ENCODE measurements around the gene SV2C.
"Not testable (repeated sequence)": the region's sequence is repeated elsewhere in the genome, so short reads cannot be mapped to it uniquely, and the experiment has no call there.

Gene SV2C

DNA sequence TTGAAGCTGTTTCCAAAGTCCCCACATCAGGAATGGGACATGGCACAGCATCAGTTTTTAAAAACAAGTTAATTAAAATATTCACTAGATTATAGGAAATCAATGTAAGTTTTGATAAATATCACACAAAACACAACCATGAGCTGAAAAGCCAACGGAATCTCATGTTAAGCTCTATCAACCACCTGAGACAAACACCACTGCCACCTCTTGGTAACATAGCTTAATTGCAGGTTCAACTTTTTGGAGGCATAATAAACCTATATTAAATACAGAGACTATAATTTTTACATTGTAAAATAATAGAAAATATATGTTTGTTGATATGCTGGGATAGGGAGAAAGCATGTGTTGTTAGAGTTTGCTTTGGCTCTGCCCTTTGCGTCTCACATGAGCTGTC lies 126.1 kb downstream of the SV2C start:
- DNase-seq = no peak

DNA sequence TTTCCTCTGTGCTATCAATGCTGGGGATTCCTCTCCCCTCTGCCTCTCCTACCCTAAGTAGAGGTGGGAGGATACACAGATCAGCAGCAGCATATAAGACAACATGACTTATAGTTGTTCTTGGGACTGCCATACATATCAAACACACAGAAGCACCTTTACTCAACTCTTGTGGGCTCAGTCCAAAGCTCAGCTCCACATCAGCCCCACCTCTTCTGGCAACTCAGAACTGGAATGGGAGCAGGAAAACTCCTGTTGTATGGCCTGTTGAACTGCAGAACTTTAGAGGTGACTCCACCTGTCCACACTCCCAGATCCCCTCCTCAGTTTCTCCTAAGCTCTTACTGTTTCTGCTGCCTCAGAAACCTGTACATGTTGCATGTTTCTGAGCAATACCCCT lies 127.8 kb downstream of the SV2C start:
- DNase-seq = no peak

DNA sequence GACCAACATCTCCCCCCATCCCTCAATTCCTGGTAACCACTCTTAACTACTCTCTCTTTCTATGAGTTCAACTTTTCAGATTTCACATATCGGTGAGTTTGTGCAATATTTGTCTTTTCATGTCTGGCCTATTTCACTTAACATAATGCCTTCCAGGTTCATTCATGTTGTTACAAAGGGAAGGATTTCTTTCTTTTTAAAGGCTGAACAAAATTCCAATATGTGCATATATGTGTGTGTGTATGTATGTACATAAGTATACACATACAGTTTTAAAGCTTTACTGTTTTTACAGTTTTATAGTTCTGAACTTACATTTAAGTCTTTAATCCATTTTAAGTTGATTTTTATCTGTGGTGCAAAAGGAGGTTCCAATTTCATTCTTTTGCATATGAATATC lies 130.7 kb downstream of the SV2C start:
- DNase-seq = no peak

DNA sequence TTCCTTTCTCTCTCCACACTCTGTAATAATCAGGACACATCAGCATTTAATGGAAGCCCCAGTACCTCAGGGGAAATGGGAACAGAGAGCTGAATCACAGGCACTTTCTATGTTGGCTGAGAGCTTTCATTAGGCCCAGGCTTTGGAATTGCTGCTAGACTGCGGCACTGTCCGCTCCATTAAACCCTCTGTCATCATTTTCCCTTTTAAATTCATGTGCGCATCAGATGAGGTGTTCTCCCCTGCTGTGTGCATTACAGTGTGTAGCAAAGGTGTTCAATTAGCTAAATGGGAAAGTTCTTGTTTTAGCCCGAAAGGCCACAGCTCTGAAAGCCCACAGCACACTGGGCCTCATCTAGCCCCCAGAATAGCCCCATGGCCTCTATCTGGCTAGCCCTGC lies 133.6 kb downstream of the SV2C start:
- no peak for DNase-seq

DNA sequence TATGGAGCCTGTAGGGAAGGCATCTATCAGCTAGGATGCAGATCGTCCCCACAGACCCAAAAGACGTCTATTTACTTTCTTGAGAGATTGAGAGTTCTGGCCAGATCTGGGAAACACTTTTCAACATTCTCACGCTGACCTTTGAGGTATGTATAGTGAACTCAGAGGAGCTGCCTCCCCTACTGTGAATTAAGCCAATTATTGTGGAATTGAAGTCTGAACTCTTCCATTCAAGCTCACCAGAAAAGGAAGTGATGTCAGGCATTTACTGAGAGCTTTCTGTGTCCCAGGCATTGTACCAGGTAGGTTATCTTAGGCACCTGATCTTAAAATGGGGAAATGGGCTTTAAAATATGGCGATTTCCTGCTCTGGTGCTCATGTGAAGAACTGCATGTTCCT lies 136.5 kb downstream of the SV2C start:
- DNase-seq = no peak

DNA sequence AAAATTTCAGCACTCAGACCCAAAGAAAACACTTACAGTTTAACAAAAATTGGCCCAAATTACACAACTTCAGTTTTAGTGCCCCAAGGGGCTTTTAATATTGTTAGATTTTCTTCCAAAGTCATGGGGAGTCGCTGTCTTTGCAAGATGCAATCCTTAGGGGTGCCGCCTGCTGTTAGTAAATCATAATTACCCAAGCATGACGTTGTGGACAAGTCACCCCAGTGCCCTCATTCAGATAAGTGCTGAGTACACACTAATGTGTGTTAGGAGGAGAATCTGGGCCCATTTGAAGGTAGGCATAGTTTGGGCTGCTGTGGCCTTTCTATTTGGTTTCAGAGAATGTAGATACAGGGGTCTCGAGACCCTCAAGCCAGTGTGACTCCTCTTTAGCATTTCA lies 138.1 kb downstream of the SV2C start:
- DNase-seq = no peak

DNA sequence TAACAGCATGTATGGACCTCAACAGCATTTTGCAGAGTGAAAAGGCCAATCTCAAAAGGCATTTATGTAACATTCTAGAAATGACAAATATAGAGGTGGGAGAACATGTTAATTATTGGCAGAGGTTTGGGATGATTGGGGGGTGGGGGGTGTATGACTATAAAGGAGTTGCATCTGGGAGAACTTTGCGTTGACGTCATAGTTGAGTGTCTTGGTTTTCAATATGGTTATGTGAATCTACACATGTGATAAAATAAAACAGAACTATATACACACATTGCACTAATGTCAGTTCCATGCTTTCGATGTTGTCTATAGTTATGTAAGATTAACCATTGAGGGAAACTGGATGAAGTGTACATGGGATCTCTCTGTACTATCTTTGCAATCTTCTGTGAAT lies 139.1 kb downstream of the SV2C start:
- DNase-seq = no peak

DNA sequence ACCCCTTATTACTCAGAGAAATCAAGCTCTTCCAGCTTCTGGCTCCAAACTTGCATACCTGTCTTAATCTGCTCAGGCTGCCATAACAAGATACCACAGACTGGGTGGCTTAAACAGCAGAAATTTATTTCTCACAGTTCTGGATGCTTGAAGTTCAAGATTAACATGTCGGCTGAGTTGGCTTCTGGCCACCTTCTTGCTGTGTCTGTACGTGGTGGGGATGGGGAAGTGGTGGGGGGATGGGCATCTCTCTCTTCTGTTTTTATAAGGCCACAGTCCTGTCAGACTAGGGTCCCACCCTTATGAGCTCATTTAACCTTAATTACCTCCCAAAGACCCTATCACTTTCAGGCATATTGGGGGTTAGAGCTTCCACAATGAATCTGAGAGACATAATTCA lies 140.5 kb downstream of the SV2C start:
- DNase-seq = no peak

DNA sequence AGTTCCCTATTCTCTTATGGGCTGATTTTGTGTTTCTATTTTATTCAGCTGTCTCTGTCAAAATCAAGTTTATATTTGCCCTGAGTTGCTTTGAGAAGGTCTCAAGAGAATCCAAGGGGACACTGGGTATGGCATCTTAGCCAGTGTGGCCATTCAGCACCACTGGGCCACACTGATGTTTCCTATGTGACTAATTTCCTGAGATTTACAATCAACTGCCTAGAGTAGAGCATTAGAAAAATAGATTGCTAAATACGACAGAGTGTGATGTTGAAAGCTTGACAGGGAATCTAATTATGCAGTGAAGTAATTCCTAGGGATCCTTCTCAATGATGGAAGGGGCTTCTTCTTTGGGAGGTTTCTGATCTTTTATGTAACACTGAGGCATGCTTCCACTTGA lies 141.7 kb downstream of the SV2C start:
- no peak for DNase-seq

DNA sequence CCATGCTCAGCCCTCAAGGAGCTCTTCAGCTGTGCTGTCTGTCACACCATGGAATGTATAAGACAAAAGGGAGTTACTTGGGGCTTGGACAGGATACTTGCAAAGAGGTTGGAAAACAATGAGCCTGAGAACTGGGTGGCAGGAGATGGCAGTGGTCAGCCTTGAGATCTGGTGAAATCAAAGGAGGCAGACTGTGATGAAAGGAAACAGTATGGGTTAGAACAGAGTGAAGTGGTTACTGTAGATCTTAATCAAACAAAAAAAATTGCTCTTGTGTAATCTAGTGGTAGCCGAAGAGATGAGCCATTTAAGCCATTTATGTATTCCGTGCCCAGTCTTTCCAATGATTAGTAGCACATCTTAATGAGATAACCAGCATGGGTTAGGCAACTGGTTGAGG lies 142.2 kb downstream of the SV2C start:
- no peak for DNase-seq

DNA sequence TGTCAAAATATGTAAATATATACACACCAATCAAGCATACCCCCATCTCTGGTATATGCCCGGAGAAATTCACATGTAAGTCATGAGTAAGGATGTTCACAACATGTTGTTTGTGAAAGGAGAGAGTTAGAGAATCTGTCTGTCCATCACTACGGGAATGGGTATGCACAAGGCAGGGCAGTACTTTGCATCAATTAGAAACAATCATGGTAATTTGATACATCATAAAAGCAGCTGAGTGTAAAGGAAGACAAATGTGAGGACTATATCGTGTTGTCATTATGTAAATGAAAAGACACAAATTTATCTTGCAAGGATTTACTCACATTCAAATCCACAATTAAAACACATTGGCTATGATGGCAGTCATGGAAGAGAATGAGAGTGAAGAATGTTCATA lies 146.7 kb downstream of the SV2C start:
- no peak for DNase-seq

DNA sequence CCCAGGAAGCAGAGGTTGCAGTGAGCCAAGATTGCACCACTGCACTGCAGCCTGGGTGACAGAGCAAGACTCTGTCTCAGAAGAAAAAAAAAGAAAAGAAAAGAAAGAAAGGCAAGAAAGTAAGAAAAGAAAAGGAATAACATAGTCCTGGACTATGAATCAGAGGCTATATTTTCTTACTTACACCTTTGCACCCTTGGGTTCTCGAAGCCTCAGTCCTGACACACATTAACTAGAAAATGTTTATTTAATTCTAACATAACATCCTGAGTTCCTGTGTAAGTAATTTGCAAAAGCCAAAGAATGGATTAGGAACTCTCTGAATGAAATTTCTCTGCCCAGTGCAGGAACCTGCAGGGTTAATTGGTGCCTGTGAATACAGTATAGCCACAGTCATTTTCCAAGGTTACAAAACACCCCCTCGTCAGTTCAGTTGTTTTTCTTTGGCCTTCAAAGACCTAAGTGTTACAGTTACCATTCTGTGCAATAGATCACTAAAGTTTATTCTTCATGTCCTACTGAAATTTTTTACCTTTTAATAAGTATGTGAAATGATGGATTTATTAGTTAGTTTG lies 147.6 kb downstream of the SV2C start:
- DNase-seq = no peak

DNA sequence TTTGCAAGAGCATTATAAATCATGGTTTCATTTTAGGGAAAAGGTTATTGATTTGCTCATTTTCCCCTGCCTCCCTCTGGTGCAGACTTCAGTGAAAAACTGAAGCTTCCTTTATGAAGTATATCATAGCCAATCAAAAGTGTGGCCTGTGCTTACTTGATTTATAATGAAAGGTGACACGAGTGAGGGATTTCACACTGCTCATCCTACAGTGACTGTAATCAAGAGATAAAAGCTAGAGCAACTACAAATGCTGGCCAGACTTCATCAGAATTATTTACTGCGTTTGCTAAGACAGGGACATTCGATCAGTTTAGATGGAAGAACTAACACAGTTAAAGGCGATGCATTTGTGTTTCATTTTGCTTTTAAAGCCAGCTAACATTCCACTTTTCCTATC lies 151.5 kb downstream of the SV2C start:
- no peak for DNase-seq

DNA sequence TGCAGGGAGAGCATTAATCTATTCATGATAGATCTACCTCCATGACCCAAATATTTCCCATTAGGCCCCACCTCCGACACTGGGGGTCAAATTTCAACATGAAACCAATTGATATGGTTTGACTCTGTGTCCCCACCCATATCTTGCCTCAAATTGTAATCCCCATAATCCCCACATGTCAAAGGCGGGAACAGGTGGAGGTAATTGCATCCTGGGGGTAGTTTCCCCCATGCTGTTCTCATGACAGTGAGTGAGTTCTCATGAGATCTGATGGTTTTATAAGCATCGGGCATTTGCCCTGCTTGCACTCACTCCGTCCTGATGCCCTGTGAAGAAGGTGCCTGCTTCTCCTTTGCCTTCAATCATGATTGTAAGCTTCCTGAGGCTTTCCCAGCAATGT lies 153.5 kb downstream of the SV2C start:
- no peak for DNase-seq

DNA sequence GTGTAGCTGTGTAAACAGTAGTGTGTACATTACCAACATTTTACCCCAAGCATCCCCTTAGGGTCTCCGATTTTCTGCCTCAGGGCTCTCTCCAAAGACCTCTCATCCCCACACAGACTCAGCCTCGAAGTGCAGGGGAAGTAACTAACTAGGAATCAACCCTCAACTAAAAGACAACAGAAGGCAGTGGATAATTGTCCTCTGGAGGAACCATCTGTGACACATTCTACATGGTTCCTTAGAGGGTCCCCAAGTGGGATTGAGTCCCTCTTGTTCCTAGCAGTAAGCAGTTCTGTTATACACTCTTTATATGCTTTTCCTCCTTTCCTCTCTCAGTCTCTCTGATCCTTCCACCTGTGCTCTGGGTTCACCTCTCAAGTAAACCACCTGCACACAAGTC lies 157.2 kb downstream of the SV2C start:
- DNase-seq = no peak

DNA sequence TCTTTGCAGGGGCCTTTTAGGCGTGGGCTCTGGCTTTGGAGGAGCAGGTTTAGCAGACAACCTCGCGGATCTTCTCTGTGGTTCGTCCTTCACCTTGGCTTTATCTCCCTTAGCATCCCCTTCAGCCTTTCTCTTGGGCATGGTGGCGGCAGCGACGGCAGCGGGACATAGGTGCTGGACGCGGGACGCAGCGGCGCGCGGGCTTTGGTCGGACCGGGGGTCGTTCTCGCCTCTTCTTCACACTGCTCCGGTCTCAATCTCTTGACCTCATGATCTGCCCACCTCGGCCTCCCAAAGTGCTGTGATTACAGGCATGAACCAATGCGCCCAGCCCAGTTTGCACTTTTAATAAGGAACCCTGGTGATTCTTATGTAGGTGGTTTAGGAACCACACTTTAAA lies 159.0 kb downstream of the SV2C start:
- not testable (repeated sequence) for DNase-seq

DNA sequence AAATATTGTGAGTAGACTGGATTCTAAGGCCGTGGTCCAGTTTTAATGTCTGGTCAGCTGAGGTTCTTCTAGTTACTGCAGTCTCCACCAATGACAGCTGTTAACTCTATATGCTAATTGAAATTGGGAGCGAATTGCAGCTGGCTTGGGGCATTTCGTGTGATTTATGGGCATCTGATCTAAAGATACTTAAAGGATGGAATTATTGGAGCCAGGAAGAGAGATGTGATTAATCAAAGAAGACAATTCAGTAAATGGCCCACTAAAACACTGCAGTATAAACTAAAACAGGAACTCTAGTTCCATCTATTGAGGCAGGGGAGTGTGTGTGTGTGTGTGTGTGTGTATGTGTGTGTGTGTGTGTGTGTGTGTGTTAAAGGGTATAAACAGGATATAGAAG lies 162.4 kb downstream of the SV2C start:
- no peak for DNase-seq

DNA sequence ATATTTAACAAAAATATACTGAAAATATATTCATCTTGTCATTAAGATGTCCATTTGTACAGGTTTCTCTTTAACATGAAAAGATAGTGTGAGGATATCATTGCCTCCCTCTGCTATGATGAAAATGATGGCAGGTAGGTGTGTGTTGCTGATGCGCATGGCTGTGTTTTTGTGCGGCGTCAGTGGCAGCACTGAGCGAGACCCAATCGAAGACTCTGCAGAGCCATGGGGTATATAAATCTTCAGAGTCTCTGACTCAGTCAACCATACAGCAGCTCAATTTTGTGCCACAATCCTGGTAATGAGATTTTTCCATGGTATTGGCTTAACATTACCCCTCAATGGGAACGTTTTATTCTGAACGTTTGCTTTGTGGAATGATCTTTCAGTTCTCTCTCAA lies 166.4 kb downstream of the SV2C start:
- no peak for DNase-seq

DNA sequence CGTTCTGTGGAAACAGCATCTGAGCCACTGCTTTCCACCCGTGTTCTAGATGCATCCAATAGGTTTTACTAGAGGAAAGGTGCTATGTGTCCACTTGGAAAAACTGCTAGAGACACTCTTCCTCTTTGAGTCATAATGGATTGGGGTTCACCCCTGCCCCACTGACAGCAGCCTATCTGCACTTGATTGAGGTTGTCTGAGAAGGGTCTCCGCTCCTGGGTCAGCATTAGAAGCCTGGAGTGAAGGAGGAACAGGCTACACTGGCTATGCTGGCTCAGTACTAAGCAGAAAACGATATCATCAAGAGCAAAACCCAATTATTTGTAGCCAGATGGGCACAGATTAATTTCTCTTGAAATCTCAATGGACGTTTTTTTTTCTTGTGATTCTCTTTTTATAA lies 167.3 kb downstream of the SV2C start:
- DNase-seq = no peak

DNA sequence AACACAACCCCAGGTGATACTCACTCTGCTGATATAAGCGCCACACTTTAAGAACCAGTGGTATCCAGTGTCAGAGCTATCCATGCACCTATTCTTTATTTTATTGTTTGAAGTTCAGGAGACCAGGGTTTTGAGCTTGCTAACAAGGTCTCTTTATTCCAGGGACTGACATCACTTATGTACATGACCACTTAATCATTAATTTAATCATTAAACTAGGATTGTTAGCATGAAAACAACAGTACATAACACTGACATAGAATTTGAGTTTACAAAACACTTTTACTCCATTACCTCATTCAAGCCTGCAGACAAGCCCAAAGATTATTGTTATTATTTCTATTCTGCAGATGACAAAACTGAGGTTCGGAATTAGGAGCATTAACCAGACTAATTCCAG lies 168.5 kb downstream of the SV2C start:
- DNase-seq = no peak

DNA sequence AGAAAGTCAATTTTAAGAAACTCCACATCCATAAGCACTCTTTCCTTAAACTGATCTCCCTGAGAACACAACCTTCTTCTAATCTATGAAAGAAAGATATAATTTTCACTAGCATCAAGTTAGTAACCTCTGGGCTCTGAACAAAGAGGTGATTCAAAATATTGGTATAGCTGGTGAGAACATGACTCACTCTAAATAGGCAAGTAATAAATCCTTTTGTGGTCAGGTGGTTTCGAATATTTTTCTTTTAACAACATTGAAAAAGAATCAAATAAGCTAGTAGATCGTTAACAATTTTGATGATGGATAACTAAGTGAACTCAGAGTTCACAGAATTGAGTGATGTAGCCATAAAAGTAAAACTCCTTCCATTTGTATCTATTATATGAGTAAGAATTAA lies 169.3 kb downstream of the SV2C start:
- no peak for DNase-seq

DNA sequence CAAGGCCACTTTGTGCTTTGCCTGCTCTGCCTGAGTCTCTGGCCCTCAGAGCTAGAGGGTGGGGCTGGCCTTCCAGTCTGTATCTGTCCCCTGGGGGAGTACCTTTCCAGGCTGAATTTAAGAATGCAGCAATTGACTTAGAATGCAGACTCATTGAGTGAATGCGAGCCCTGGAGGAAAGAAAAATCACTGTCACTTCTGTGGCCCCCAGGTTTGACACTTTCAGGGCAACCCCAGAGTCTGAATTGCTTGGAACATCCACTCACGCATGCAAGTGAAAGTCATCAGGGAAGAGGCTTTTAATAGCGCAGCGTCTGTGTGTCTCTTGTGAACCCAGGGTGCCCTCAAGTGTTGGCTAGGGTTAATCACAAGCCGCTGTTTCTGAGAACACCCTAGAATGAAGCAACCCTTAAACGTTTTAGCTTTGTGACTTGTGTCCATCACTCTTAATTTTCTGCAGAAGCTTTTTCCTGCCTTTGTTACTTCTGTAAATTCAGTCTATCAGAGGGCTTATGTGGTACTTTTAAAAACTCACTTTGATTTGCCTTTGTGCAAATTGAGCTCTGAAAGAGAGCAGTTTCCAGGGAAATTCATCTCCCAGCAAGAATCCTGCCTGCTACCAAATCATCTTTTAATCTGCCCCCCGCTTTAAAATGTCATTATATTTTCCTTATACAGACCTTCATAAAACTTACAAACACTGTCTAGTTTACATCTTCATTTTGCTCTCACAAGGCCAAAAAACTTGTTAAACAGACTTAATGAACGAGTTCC lies 173.1 kb downstream of the SV2C start:
- DNase-seq = peak; percentile 33 to 48

DNA sequence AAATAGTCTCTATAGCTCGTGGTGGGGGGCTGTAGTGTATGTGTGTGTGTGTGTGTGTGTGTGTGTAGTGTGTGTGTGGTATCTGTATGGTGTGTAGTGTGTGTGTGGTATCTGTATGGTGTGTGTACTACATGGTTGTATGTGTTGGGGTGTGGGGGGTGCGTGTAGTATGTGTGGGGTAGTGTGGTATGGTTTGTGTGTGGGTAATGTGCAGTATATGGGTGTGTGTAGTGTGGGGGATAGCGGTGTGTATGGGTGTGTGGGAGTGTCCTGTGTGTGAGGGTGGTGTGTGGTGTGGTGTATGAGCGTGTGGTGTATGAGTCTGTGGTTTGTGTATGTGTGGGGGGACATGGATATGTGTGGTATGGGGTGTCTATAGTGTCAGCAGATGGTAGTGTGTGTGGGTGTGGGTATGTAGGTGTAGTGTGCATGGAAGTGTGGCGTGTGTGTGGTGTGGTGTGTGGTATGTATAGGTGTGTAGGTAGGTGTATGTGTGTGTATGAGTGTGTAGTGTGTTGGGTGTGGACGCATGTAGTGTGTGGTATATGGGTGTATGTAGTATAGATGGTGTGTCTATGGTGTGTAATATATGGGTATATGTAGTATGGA lies 174.1 kb downstream of the SV2C start:
- DNase-seq = no peak

DNA sequence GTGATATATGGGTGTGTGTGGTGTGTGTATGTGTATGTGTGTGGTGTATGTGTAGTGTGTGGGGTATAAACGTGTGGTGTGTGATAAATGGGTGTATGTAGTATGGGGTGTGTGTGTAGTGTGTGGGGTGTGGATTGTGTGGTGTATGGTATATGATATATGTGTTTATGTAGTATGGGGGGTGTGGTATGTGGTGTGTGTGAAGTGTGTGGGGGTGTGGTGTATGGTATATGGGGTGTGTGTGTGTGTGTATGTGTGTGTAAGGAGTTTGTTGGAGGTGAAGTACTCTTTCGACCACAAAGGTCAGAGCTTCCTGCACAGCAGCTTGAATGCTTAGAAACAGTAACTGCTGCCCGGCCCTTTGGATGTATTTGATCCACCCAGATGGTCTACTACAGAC lies 174.7 kb downstream of the SV2C start:
- DNase-seq = no peak

DNA sequence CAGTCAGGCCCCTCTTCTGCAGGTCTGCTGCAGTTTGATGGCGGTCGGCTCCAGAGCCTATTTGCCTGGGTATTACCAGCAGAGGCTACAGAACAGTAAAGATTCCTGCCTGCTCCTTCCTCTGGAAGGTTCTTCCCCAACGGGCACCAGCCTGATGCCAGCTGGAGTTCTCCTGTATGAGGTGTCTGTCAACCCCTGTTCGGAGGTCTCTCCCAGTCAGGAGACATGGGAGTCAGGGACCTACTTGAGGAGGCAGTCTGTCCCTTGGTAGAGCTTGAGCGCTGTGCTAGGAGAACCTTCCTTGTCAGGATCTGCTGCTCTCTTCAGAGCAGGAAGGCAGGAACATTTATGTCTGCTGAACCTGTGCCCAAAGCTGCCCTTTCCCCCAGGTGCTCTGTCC lies 181.5 kb downstream of the SV2C start:
- no peak for DNase-seq
